ENCODE data around the gene PIP4K2C.
"Not testable (repeated sequence)": the region's sequence is repeated elsewhere in the genome, so short reads cannot be mapped to it uniquely, and the experiment has no call there.

Gene PIP4K2C

GRCh38 chr12:57636731-57637130, 45.7 kb downstream of the PIP4K2C start:
- DNase-seq (ENCODE audit: low spot score): not testable (repeated sequence)

GRCh38 chr12:57637364-57637763, 46.4 kb downstream of the PIP4K2C start:
- DNase-seq (ENCODE audit: low spot score): no peak

DNA sequence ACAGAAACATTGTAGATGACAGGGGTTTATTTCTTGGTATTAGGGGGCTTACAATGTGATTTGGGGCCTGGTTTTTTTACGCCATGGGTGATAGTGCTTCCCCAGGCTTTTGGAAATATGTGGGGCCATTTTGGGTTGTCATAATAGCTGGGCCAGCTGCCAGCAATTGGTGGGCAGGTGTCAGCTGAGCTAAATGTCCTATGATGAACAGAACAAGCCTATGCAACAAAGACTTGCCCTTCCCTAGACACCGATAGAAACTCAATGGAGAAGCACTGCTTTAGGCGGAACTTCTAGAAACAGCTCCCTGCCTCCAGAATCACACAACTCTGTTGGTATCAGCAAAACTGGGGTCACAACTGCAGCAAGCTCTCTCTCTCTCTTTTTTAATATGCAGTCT, 47.1 kb downstream of the PIP4K2C start:
- no peak for DNase-seq (ENCODE audit: low spot score)

DNA sequence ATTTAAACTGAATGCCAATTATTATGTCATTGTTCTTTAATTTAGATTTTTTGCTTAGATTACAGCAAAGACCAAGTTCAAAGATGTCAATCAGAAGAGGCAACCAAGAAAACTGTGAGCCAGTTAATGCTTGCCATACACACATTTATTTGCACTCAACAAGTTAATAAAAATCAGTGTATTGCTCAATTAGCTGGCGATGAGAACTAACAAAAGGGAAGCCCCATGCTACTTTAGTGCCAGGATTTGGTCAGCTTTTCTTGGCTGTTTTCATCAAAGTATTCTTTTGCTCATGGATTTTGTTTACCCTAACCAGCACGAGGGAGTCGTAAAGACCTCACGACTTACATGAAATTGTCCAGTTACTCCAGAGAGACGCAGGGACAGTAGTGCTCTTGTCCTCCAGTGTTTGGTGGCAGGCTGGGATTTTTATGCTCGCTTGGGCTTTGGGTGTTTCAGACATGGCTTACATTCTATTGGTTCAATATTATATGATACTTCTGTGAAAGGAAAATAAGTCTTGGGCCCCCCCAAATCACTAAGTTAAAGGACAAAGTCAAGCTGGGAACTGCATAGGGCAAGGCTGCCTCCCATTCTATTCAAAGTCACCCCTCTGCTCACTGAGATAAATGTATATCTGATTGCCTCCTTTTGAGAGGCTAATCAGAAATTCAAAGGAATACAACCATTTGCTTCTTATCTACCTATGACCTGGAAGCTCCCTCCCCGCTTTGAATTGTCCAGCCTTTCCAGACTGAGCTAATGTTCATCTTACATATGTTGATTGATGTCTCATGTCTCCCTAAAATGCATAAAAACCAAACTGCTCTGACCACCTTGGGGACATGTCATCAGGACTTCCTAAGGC, 49.4 kb downstream of the PIP4K2C start:
- no peak for DNase-seq (ENCODE audit: low spot score)

DNA sequence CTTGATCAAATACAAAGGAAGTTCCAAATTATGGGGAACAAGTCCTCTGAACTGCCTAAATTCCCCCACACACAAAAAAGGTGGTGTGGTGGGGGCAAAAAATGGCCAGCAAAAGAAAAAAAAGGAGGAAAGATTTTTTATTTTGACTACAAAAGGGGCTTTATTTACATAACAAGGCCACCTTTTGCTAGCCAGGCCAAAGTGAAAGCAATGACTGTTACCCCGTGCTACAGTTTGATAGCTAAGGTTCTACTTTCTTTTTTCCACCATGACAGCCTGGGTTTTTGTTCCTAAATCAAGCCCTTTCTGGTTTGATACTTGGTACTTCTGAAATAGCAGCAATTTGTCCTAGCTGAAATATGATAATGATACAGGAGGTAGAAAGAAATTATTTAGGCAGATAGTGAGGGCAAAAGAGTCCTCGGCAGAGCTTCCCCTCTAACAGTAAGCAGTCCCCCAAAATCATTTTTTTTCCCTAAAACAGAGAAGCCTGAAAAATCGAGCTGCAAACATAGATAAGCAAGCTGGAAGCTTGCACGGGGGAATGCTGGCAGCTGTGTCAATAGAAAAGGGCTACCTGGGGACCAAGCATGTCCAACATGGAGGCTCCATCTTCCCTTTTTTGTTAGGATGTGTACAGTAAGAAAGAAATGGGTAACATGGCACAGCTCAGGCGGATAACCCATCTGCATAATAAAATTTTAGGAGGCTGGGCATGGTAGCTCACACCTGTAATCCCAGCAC, 50.9 kb downstream of the PIP4K2C start:
- DNase-seq (ENCODE audit: low spot score): no peak

DNA sequence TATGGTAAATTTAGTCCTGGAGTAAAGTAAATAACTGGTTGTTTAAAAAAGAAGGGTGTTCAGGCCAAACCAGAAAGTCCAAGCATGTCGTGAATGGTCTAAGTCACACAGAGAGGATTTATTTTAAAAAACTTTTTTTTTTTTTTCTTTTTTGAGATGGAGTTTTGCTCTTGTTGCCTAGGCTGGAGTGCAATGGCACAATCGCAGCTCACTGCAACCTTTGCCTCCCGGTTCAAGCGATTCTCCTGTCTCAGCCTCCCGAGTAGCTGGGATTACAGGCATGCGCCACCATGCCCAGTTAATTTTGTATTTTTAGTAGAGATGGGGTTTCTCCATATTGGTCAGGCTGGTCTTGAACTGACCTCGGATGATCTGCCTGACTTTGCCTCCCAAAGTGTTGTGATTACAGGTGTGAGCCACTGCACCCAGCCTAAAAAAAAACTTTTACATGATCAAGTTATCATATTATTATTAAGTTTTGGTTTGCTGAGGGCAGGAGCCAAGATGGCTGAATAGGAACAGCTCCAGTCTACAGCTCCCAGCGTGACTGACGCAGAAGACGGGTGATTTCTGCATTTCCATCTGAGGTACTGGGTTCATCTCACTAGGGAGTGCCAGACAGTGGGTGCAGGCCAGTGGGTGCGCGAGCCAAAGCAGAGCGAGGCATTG, 55.1 kb downstream of the PIP4K2C start:
- not testable (repeated sequence) for DNase-seq (ENCODE audit: low spot score)

DNA sequence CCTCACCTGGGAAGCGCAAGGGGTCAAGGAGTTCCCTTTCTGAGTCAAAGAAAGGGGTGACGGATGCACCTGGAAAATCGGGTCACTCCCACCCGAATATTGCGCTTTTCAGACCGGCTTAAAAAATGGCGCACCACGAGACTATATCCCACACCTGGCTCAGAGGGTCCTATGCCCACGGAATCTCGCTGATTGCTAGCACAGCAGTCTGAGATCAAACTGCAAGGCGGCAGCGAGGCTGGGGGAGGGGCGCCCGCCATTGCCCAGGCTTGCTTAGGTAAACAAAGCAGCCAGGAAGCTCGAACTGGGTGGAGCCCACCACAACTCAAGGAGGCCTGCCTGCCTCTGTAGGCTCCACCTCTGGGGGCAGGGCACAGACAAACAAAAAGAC, 55.7 kb downstream of the PIP4K2C start:
- not testable (repeated sequence) for DNase-seq (ENCODE audit: low spot score)

Measured in HuH-7 (cell line).